DND-41 (cell line): ENCODE data around the gene HEYL.

Source experiments
- ATAC-seq: fragments of 200-7000 bp; cut with Tn5 transposase; 3 replicates; pipeline ENCODE4 v1.9.1; 2021; ENCODE audit warnings: low read depth; ENCODE audit not compliant: insufficient read depth
- DNase-seq: peaks from one replicate; pipeline ENCODE4 v3.0.0-alpha.2; 2020
- H2AFZ ChIP-seq: 2 replicates; pipeline ENCODE4 v1.6.0; 2012; ENCODE audit warnings: low read depth, low read length
- H3K27ac ChIP-seq: 2 replicates; pipeline ENCODE4 v1.5.1; 2012; ENCODE audit warnings: low read length, inconsistent platforms
- H3K27me3 ChIP-seq: fragments of 200-600 bp; sonication (generic); 2 replicates; pipeline ENCODE4 v1.6.0; 2012; ENCODE audit warnings: low read length, mild to moderate bottlenecking, inconsistent platforms; ENCODE audit not compliant: insufficient read depth, poor library complexity
- H3K36me3 ChIP-seq: 2 replicates; pipeline ENCODE4 v1.5.1; 2012; ENCODE audit warnings: low read length, inconsistent platforms; ENCODE audit not compliant: insufficient read depth
- H3K4me1 ChIP-seq: 2 replicates; pipeline ENCODE4 v1.5.1; 2012; ENCODE audit warnings: mild to moderate bottlenecking, low read length; ENCODE audit not compliant: insufficient read depth
- H3K4me2 ChIP-seq: 2 replicates; pipeline ENCODE4 v1.6.0; 2012; ENCODE audit warnings: mild to moderate bottlenecking, moderate library complexity, low read length, inconsistent platforms; ENCODE audit not compliant: insufficient read depth
- H3K4me3 ChIP-seq, 2 experiments: fragments of 200-600 bp in 1 of 2; shearing (Covaris generic) in 1 of 2; 2 replicates each; pipeline ENCODE4 v1.5.1; 2012 to 2016; ENCODE audit warnings: inconsistent platforms in 2 of 2, low read length in 2 of 2, mild to moderate bottlenecking in 2 of 2, low read depth in 1 of 2, moderate library complexity in 1 of 2
- H3K79me2 ChIP-seq: 2 replicates; pipeline ENCODE4 v1.6.0; 2012; ENCODE audit warnings: low read length, inconsistent platforms; ENCODE audit not compliant: insufficient read depth
- H3K9ac ChIP-seq: 2 replicates; pipeline ENCODE4 v1.6.0; 2012; ENCODE audit warnings: low read depth, mild to moderate bottlenecking, inconsistent platforms, low read length, moderate library complexity
- H3K9me3 ChIP-seq: 2 replicates; pipeline ENCODE4 v1.5.1; 2012; ENCODE audit warnings: low read length, moderate library complexity, mild to moderate bottlenecking, inconsistent platforms; ENCODE audit not compliant: insufficient read depth, severe bottlenecking
- H4K20me1 ChIP-seq: 2 replicates; pipeline ENCODE4 v1.6.0; 2012; ENCODE audit warnings: low read length; ENCODE audit not compliant: insufficient read depth
- CTCF ChIP-seq: IDR thresholded peaks from 2 replicates; pipeline ENCODE4 v1.5.1; 2012; ENCODE audit warnings: borderline replicate concordance, low read length, moderate library complexity, mild to moderate bottlenecking; ENCODE audit not compliant: poor library complexity, severe bottlenecking; ENCODE audit errors: extremely low read depth
- EZH2 ChIP-seq: IDR thresholded peaks from 3 replicates; pipeline ENCODE4 v1.6.1; 2012; ENCODE audit warnings: borderline replicate concordance, low read depth, mild to moderate bottlenecking, moderate library complexity, low read length, inconsistent platforms; ENCODE audit not compliant: severe bottlenecking

HEYL gene

GRCh38 chr1:39655578-39656268 is 16.3 kb upstream of the HEYL start:
- no peaks in the 10 kb centered on the region for H3K79me2 ChIP-seq

GRCh38 chr1:39654291-39654690 is 14.8 kb upstream of the HEYL start:
- no peak overlapping the region for H3K4me2 ChIP-seq
- peaks cover 10% of the 10 kb centered on the region for H3K27me3 ChIP-seq
- no peak for ATAC-seq
- TF ChIP-seq CTCF = no peak
- no peak for TF ChIP-seq EZH2
- no peak overlapping the region for H3K9ac ChIP-seq
- H3K4me3 ChIP-seq = no peak overlapping the region
- no peak overlapping the region for H3K27ac ChIP-seq
- H2AFZ ChIP-seq = no peak overlapping the region
- H3K9me3 ChIP-seq = no peaks in the 10 kb centered on the region
- 0 out of 2 replicates have a peak, but pooled peaks cover 3% of the 10 kb centered on the region for H4K20me1 ChIP-seq
- no peaks in the 10 kb centered on the region for H3K36me3 ChIP-seq
- DNase-seq = no peak
- no peaks in the 10 kb centered on the region for H3K79me2 ChIP-seq
- H3K4me1 ChIP-seq = peaks cover 4% of the 10 kb centered on the region; the same call in 1 of the 2 replicates

More at GRCh38 chr1:39655578-39656268, 16.3 kb upstream of the HEYL start:
- H3K27ac ChIP-seq = no peak overlapping the region
- 0 out of 2 replicates have a peak, but pooled peaks cover 3% of the 10 kb centered on the region for H4K20me1 ChIP-seq
- no peak overlapping the region for H3K4me2 ChIP-seq
- TF ChIP-seq CTCF = no peak
- no peak for TF ChIP-seq EZH2
- no peak overlapping the region for H2AFZ ChIP-seq
- no peak overlapping the region for H3K4me3 ChIP-seq
- peaks cover 10% of the 10 kb centered on the region for H3K27me3 ChIP-seq
- DNase-seq (no peak), ATAC-seq (no peak)
- H3K9ac ChIP-seq = no peak overlapping the region
- no peaks in the 10 kb centered on the region for H3K36me3 ChIP-seq
- no peaks in the 10 kb centered on the region for H3K9me3 ChIP-seq
- peaks cover 4% of the 10 kb centered on the region; the same call in 1 of the 2 replicates for H3K4me1 ChIP-seq

GRCh38 chr1:39653546-39654031 is 14.1 kb upstream of the HEYL start:
- Histone ChIP-seq H3K9ac (no peak overlapping the region), H3K36me3 (no peaks in the 10 kb centered on the region), H2AFZ (no peak overlapping the region), H3K4me2 (no peak overlapping the region), H3K27ac (no peak overlapping the region), H4K20me1 (0 out of 2 replicates have a peak, but pooled peaks cover 3% of the 10 kb centered on the region), H3K4me1 (peaks cover 4% of the 10 kb centered on the region; the same call in 1 of the 2 replicates), H3K4me3 (no peak overlapping the region), H3K9me3 (no peaks in the 10 kb centered on the region), H3K79me2 (no peaks in the 10 kb centered on the region), H3K27me3 (peaks cover 10% of the 10 kb centered on the region)
- TF ChIP-seq CTCF = peak; percentile 89
- TF ChIP-seq EZH2 = no peak
- DNase-seq = peak; percentile 73
- ATAC-seq = peak; percentile 78
